Testis (tissue), 3 donors: ENCODE measurements around the gene SNX10. TPM values are rescaled to one million over a fixed set of nuclear protein-coding genes. Genes with fewer than 3 reads are reported as not detected.

Experiments used
- DNase-seq: peaks from one replicate; pipeline ENCODE4 v3.0.0-alpha.2; 2019
- H3K27ac ChIP-seq, 2 donors: fragments of 200-600 bp; sonication (generic); one replicate each; pipeline ENCODE4 v1.5.1; 2019
- H3K27me3 ChIP-seq: fragments of 200-600 bp; sonication (generic); one replicate; pipeline ENCODE4 v1.5.1; 2019
- H3K36me3 ChIP-seq: fragments of 200-600 bp; sonication (generic); one replicate; pipeline ENCODE4 v1.5.1; 2017; ENCODE audit warnings: low read depth; ENCODE audit errors: missing control alignments
- H3K4me1 ChIP-seq: fragments of 200-600 bp; sonication (generic); one replicate; pipeline ENCODE4 v1.5.1; 2019
- H3K4me3 ChIP-seq, 2 donors: fragments of 200-600 bp; sonication (generic); one replicate each; pipeline ENCODE4 v1.5.1; 2017 to 2019
- H3K9me3 ChIP-seq: fragments of 200-600 bp; sonication (generic); one replicate; pipeline ENCODE4 v1.5.1; 2017
- POLR2A ChIP-seq: fragments of 450-650 bp; IDR thresholded peaks from one replicate; pipeline ENCODE4 v1.6.1; 2017; ENCODE audit warnings: antibody characterized with exemption, mild to moderate bottlenecking, moderate library complexity
- WGBS, 2 donors: methylation state at CpG; one replicate each; pipeline ENCODE4 v1.1.5; 2018; 5-methylcytosine and 5-hydroxymethylcytosine counted together
- intact Hi-C: fragments of 100-400 bp; cut with DNase I; formaldehyde crosslinking; loops from one replicate; pipeline ENCODE4 v1.15.1; 2023; ENCODE audit warnings: low total_unique reads
- polyA plus RNA-seq: library from polyadenylated mRNA; stranded (reverse); fragments of 350-450 nt; fragmentation: Illumina TruSeq; extraction: RNeasy Lipid Tissue Mini Kit (QIAGEN cat#74804); gene quantifications from one replicate; pipeline ENCODE4 v1.2.3, GENCODE V29; 2014; ENCODE audit warnings: low read depth, low replicate concordance; ENCODE audit not compliant: insufficient read depth
- total RNA-seq, 2 donors: library from RNA; depleted of rRNA; stranded (reverse); fragments of >200 nt; gene quantifications; one replicate each; pipeline ENCODE4 v1.2.3, GENCODE V29; 2016
- TF ChIP-seq, protein P1 (sequence below), 3 experiments: fragments of 450-650 bp in 2 of 3; fragments of 200-600 bp in 1 of 3; sonication (generic) in 1 of 3; IDR thresholded peaks; one replicate each; pipeline ENCODE4 v1.5.1; 2016 to 2019; ENCODE audit warnings: antibody characterized with exemption in 3 of 3, mild to moderate bottlenecking in 2 of 3, moderate library complexity in 1 of 3

The SNX10 gene
- total and polyA plus RNA-seq, 3 donors from 2014 or later: 4.4 to 6.3 (median 5.6) TPM

DNA sequence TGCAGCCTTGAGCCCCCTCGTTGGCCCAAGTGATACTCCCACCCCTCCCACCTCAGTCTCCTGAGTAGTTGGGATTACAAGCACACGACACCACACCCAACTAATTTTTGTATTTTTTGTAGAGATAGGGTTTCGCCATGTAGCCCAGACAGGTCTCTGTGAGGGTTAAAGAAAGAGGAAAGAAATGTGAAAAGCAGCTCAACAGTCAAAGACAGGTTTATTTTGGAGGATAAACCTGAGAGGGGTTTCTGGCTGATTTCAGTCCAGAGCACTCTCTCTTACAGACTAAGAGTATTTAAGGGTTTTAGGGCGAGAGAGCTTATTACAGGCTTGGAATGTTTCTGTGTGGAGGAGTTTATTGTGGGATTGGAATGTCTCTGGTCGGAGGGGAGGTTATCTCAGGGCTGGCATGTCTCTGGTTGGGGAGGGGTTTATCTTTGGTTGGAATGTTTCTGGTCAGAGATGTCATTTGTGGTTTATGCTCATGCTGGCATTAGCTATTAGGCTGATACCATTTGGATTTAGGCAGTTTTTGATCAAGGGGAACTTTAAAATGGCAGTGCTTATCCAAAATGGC is 26.1 kb upstream of the SNX10 start:
- DNase-seq: no peak

DNA sequence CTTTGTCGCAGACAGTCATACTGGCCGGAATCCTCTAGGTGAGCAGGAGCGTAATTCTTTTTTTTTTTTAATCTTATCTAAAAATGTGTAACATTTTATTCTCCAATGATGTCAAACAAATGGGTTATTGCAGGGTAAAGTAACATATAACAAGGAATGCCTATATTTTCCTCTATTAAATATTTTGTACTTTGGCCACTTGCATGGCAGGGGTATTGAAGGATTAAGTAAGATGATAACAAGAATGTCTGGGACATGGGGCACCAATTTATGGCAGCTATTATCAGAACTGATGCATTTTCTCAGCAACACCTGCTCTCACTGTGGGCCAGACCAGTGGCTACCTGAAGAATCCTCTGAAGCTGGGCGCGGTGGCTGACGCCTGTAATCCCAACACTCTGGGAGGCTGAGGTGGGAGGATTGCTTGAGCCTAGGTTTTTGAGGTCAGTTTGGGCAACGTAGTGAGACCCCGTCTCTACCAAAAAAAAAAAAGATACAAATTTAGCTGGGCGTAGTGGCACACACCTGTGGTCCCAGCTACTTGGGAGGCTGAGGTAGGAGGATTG is 24.0 kb upstream of the SNX10 start:
- Histone ChIP-seq H3K27me3 (no peaks in the 10 kb centered on the region), H3K9me3 (no peaks in the 10 kb centered on the region), H3K27ac (no peak overlapping the region), H3K4me3 (no peak overlapping the region), H3K4me1 (no peaks in the 10 kb centered on the region), H3K36me3 (no peaks in the 10 kb centered on the region)
- intact Hi-C loops: no loop called here
- no peak for TF ChIP-seq POLR2A
- TF ChIP-seq, protein P1, sequence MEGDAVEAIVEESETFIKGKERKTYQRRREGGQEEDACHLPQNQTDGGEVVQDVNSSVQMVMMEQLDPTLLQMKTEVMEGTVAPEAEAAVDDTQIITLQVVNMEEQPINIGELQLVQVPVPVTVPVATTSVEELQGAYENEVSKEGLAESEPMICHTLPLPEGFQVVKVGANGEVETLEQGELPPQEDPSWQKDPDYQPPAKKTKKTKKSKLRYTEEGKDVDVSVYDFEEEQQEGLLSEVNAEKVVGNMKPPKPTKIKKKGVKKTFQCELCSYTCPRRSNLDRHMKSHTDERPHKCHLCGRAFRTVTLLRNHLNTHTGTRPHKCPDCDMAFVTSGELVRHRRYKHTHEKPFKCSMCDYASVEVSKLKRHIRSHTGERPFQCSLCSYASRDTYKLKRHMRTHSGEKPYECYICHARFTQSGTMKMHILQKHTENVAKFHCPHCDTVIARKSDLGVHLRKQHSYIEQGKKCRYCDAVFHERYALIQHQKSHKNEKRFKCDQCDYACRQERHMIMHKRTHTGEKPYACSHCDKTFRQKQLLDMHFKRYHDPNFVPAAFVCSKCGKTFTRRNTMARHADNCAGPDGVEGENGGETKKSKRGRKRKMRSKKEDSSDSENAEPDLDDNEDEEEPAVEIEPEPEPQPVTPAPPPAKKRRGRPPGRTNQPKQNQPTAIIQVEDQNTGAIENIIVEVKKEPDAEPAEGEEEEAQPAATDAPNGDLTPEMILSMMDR (IDR thresholded peaks at IDR 0.05): no peak
- 91 to 94% methylated on average over 9 of the region's 9 CpGs for WGBS, 2 donors
- no peak for DNase-seq

More for the DNA sequence above, 26.1 kb upstream of the SNX10 start:
- H3K9me3 ChIP-seq: no peaks in the 10 kb centered on the region
- H3K36me3 ChIP-seq: no peaks in the 10 kb centered on the region
- H3K4me1 ChIP-seq: no peaks in the 10 kb centered on the region
- intact Hi-C loops: no loop called here
- H3K27ac ChIP-seq: no peak overlapping the region
- WGBS, 2 donors: 60 to 63% methylated on average over 5 of the region's 5 CpGs
- TF ChIP-seq, protein P1 (IDR thresholded peaks at IDR 0.05): no peak
- no peak for TF ChIP-seq POLR2A
- no peak overlapping the region for H3K4me3 ChIP-seq
- H3K27me3 ChIP-seq: no peaks in the 10 kb centered on the region

DNA sequence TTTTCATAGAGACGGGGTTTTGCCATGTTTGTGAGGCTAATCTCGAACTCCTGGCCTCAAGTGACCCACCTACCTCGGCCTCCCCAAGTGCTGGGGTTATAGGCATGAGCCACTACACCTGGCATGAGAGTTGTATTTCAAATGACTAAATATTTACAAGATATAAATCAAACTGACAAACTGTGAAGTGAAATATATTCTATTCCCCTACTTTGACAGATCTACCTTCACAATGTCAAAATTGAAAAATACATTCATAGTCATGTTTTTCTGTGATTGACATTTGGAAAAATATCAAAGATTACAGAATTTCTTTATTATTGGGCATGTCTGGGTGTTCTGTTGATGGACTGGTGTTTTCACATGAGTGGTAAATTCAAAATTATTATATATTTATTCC is 16.4 kb upstream of the SNX10 start:
- Histone ChIP-seq H3K27ac (no peak overlapping the region), H3K36me3 (no peaks in the 10 kb centered on the region), H3K4me3 (no peak overlapping the region), H3K9me3 (no peaks in the 10 kb centered on the region), H3K27me3 (no peaks in the 10 kb centered on the region), H3K4me1 (peaks cover 4% of the 10 kb centered on the region)
- TF ChIP-seq, protein P1 (IDR thresholded peaks at IDR 0.05): no peak
- no peak for TF ChIP-seq POLR2A
- intact Hi-C loops: no loop called here
- no peak for DNase-seq
- WGBS, 2 donors: 95 to 96% methylated on average over 3 of the region's 3 CpGs

DNA sequence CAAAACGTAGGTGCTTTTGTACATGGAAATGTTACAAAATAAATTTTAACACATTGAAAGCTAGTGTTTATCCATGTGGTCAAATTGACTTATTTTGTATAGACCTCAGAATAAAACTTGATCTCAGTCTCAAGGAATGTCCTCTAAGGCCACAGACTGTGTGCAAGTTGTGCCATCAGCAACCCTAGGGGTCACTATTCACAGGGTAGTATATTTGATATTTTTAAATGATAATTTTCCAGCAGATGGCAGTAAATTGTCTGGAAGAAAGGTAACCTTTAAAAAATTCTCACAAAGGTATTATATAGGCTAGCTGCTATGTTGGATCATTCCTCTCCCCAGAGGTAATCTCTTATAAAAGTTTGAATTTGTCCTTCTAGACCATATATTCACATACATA is 12.9 kb upstream of the SNX10 start:
- Histone ChIP-seq H3K36me3 (no peaks in the 10 kb centered on the region), H3K27me3 (no peaks in the 10 kb centered on the region), H3K4me3 (no peak overlapping the region), H3K27ac (no peak overlapping the region), H3K9me3 (no peaks in the 10 kb centered on the region), H3K4me1 (peaks cover 4% of the 10 kb centered on the region)
- 29 to 32% methylated on average over 1 of the region's 1 CpG for WGBS, 2 donors
- DNase-seq: no peak
- TF ChIP-seq, protein P1 (IDR thresholded peaks at IDR 0.05): no peak
- no peak for TF ChIP-seq POLR2A
- intact Hi-C loops: no loop called here

DNA sequence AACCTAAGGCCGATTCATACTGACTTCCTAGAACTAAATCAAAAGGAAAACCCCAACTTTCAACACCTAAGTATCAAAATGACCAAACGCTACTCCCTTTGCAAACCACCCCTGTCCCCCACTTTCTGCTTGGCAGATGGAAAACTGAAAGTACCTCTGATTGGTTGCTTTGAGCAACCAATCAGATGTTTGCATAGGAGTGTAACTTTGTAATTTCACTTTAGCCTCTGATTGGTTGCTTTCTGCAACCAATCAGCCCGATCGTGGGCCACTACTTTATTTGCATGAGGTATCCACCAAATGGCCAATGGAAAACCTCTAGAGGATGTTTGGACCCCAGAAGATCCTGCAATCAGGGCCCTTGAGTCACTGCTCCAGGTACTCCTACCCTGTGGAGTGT is 12.3 kb upstream of the SNX10 start:
- 60 to 72% methylated on average over 4 of the region's 4 CpGs for WGBS, 2 donors
- peak; percentile 23 for DNase-seq
- intact Hi-C loops: no loop called here

More for the DNA sequence above, 12.3 kb upstream of the SNX10 start:
- Histone ChIP-seq H3K27ac (no peak overlapping the region), H3K9me3 (no peaks in the 10 kb centered on the region), H3K36me3 (no peaks in the 10 kb centered on the region), H3K4me3 (no peak overlapping the region), H3K4me1 (peaks cover 4% of the 10 kb centered on the region), H3K27me3 (no peaks in the 10 kb centered on the region)
- TF ChIP-seq, protein P1 (IDR thresholded peaks at IDR 0.05): no peak
- no peak for TF ChIP-seq POLR2A
